Measurements from ENCODE around the gene TSPAN31. TPM values are rescaled to one million over a fixed set of nuclear protein-coding genes. Genes with fewer than 3 reads are reported as not detected.

TSPAN31 gene, protein sequence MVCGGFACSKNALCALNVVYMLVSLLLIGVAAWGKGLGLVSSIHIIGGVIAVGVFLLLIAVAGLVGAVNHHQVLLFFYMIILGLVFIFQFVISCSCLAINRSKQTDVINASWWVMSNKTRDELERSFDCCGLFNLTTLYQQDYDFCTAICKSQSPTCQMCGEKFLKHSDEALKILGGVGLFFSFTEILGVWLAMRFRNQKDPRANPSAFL
- total RNA-seq (10 to 100 TPM; 12.8 to 25.6 (median 15.5) TPM), total RNA-seq (15.1 to 45.1 (median 27.2) reads per million in 29 experiments)
- 29.7 TPM for total RNA-seq (2013)

DNA sequence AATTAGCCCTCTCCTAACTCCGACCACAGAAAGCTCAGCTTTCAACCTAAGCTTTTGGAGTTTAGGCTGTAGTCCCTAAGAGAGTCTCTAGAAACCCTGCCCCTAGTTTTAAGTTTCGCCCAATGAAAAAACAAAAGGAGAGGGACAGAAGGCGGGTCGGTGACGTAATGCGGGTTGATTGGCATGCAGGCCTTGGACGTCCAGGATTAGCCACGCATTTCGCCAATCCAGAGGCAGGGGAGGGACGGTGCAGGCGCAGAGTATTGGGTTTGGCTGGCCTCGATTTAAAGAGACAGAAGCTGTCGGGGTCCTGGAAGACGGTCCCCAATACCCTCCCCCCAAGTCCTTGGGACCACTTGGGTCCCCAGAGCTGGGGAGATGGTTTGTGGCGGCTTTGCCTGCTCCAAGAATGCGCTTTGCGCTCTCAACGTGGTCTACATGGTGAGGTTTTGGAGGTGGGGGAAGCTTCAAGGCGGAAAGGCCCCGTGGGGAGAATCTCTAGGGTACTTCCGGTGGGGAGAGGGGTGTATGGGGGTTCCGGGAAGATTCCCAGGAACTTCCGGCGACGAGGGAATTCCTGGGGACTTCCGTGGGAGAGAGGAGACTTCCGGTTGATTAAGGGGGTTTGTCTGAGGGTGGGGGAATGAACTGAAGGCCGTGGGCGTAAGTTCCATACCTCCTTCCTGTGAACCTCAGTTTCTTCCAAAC is at the start of gene TSPAN31:
Gene TSPAN31, plus strand, starts transcription at position 263 of the 708 bp plus-strand sequence. Its CDS starts 116 bp downstream, at position 379.
- H3K27ac ChIP-seq (ENCODE audit: low read length) = peak within 1 kb of the TSS; percentile 96
- Mint-ChIP-seq H3K27me3 (no peaks in the 10 kb centered on the region), H3K36me3 (peaks cover 16% of the 10 kb centered on the region), H3K4me3 (peak within 1 kb of the TSS; percentile 93 to 97 (median 94)), H3K4me1 (peaks cover 47 to 54% (median 52%) of the 10 kb centered on the region in 3 donors), H3K27ac (peak within 1 kb of the TSS; percentile 96 to 98), H3K9me3 (no peaks in the 10 kb centered on the region)
- peak within 1 kb of the TSS; percentile 81 to 96 for H3K4me3 ChIP-seq (ENCODE audit: control insufficient read depth in 1 of 2, extremely low read depth in 1 of 2, low read length in 1 of 2)
- peaks cover 4 to 30% of the 10 kb centered on the region in 2 donors for H3K36me3 ChIP-seq (ENCODE audit: control insufficient read depth in 2 of 2, extremely low read depth in 1 of 2, insufficient read depth in 1 of 2, low read length in 1 of 2)
- H3K4me1 ChIP-seq (ENCODE audit: control insufficient read depth in 1 of 2, extremely low read depth in 1 of 2, insufficient read depth in 2 of 2, low read length in 2 of 2) = peaks cover 28 to 46% of the 10 kb centered on the region in 2 experiments
- ChIA-PET POLR2A (interaction anchor here in 1 of 2 donors (0.7 to 1.4 kb wide), 2 partner anchors 9 to 82 kb away, joined by 3 to 4 read pairs; no protein-coding TSS in a partner anchor), CTCF (interaction anchor here (0.5 to 1.8 kb wide), 7 partner anchors 9 to 1189 kb away, joined by 3 to 11 read pairs (median 5); no protein-coding TSS in a partner anchor)
- H3K9me3 ChIP-seq = no peaks in the 10 kb centered on the region
- no peaks in the 10 kb centered on the region for H3K27me3 ChIP-seq (replicated peaks in 1 of 2; ENCODE audit: control insufficient read depth in 2 of 2, extremely low read depth in 1 of 2, insufficient read depth in 2 of 2, low read length in 1 of 2)
- WGBS (ENCODE audit: insufficient coverage) = 2% methylated on average over 18 of the region's 29 CpGs
- ATAC-seq (replicated peaks in 1 of 4) = peak; percentile 81 to 87 (median 83)
- peak; percentile 79 to 98 (median 95) for DNase-seq

DNA sequence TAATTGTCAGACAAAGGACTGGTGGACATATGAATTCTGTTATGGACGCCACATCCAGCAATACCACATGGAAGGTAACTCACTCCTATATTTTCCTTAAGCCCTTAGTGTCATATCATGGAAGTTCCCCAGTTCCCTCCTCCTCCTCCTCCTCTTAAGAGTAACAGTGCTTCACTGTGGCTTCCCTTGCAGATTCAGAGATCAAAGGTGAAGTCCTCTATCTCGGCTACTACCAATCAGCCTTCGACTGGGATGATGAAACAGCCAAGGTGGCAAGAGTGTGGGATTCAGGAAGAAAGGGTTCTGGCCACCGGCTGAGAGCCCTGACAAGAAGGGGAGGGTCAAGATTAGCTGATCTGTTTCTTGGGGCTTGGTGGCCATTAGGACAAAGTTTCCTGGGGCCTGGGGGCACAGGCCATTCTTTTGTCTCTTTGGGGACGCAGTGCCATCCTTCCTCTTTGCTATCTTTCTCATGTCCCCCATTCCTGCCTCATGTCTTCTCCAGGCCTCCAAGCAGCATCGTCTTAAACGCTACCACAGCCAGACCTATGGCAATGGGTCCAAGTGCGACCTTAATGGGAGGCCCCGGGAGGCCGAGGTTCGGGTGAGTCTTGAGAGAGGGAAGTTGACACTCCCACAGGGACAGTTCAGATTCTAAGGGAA is 48.9 kb upstream of the TSPAN31 start:
- H3K4me3 ChIP-seq (ENCODE audit: control insufficient read depth in 1 of 2, extremely low read depth in 1 of 2, low read length in 1 of 2) = no peak overlapping the region
- WGBS (ENCODE audit: insufficient coverage) = 100% methylated on average over 6 of the region's 11 CpGs
- Mint-ChIP-seq H3K9me3 (no peaks in the 10 kb centered on the region), H3K27ac (no peak overlapping the region), H3K4me1 (peaks cover 11 to 31% (median 28%) of the 10 kb centered on the region in 3 donors), H3K36me3 (peaks cover 44% of the 10 kb centered on the region), H3K4me3 (peak overlapping the region in 2 of 3 donors; percentile 32 to 36), H3K27me3 (no peaks in the 10 kb centered on the region)
- ChIA-PET CTCF (no interaction called here), POLR2A (no interaction called here)
- H3K9me3 ChIP-seq = no peaks in the 10 kb centered on the region
- no peaks in the 10 kb centered on the region for H3K27me3 ChIP-seq (replicated peaks in 1 of 2; ENCODE audit: control insufficient read depth in 2 of 2, extremely low read depth in 1 of 2, insufficient read depth in 2 of 2, low read length in 1 of 2)
- DNase-seq (no peak), ATAC-seq (replicated peaks in 1 of 4) (no peak)
- peaks cover 4 to 14% of the 10 kb centered on the region in 2 experiments for H3K4me1 ChIP-seq (ENCODE audit: control insufficient read depth in 1 of 2, extremely low read depth in 1 of 2, insufficient read depth in 2 of 2, low read length in 2 of 2)
- H3K27ac ChIP-seq (ENCODE audit: low read length) = no peak overlapping the region
- H3K36me3 ChIP-seq (ENCODE audit: control insufficient read depth in 2 of 2, extremely low read depth in 1 of 2, insufficient read depth in 1 of 2, low read length in 1 of 2) = peaks cover 4 to 41% of the 10 kb centered on the region in 2 donors

DNA sequence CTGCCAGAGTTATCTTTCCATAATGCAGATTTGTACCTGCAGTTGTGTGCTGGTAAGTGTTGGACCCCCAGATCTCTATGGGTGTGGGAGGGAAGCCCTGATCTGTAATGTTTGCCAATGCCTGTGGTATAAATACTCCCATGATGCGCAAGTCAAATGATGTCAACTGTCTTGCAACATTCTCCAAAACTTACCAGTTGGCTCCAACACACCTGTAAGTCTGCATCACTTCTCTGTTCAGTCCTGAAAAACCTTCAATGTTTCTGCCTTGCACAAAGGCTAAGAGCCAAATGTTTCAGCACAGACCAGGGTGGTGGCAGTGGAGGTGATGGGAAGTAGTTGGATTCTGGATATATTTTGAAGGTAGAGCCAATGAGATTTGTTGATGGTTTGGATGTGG is 47.8 kb upstream of the TSPAN31 start:
- Mint-ChIP-seq H3K27me3 (no peaks in the 10 kb centered on the region), H3K9me3 (no peaks in the 10 kb centered on the region), H3K36me3 (peaks cover 44% of the 10 kb centered on the region), H3K4me1 (peaks cover 11 to 31% (median 28%) of the 10 kb centered on the region in 3 donors), H3K27ac (no peak overlapping the region), H3K4me3 (no peak overlapping the region)
- peaks cover 4 to 14% of the 10 kb centered on the region in 2 experiments for H3K4me1 ChIP-seq (ENCODE audit: control insufficient read depth in 1 of 2, extremely low read depth in 1 of 2, insufficient read depth in 2 of 2, low read length in 2 of 2)
- CTCF ChIA-PET = no interaction called here
- ATAC-seq (replicated peaks in 1 of 4) (no peak), DNase-seq (no peak)
- POLR2A ChIA-PET = no interaction called here
- no peaks in the 10 kb centered on the region for H3K9me3 ChIP-seq
- WGBS (ENCODE audit: insufficient coverage) = no CpG with 5 or more reads among the region's 1 CpG
- no peak overlapping the region for H3K4me3 ChIP-seq (ENCODE audit: control insufficient read depth in 1 of 2, extremely low read depth in 1 of 2, low read length in 1 of 2)
- no peak overlapping the region for H3K27ac ChIP-seq (ENCODE audit: low read length)
- H3K27me3 ChIP-seq (replicated peaks in 1 of 2; ENCODE audit: control insufficient read depth in 2 of 2, extremely low read depth in 1 of 2, insufficient read depth in 2 of 2, low read length in 1 of 2) = no peaks in the 10 kb centered on the region
- H3K36me3 ChIP-seq (ENCODE audit: control insufficient read depth in 2 of 2, extremely low read depth in 1 of 2, insufficient read depth in 1 of 2, low read length in 1 of 2) = peaks cover 8 to 41% of the 10 kb centered on the region in 2 donors

DNA sequence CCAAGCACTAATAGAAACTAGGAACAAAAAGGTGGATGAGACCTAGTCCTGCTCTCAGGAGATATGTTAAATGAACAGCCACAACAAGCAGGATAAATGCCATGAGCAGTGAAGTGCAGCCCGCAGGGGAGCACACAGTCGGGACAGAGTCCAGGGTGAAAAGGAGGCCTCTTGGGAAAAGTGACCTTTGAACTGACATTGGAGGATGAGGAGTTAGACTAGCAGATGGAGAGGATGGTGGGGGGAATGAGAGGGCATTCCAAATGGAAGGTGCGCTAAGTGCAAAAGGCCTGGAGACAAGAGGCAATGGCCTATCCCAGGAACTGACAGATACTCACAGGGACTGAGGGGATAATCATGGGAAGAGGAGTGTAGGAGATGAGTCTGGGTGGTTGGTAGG is 46.4 kb upstream of the TSPAN31 start:
- Histone ChIP-seq H3K4me1 (ENCODE audit: control insufficient read depth in 1 of 2, extremely low read depth in 1 of 2, insufficient read depth in 2 of 2, low read length in 2 of 2) (peaks cover 4 to 11% of the 10 kb centered on the region in 2 experiments), H3K27me3 (replicated peaks in 1 of 2; ENCODE audit: control insufficient read depth in 2 of 2, extremely low read depth in 1 of 2, insufficient read depth in 2 of 2, low read length in 1 of 2) (no peaks in the 10 kb centered on the region), H3K9me3 (peaks cover 3% of the 10 kb centered on the region), H3K27ac (ENCODE audit: low read length) (no peak overlapping the region), H3K4me3 (ENCODE audit: control insufficient read depth in 1 of 2, extremely low read depth in 1 of 2, low read length in 1 of 2) (no peak overlapping the region), H3K36me3 (ENCODE audit: control insufficient read depth in 2 of 2, extremely low read depth in 1 of 2, insufficient read depth in 1 of 2, low read length in 1 of 2) (peaks cover 12 to 50% of the 10 kb centered on the region in 2 donors)
- H3K4me3 Mint-ChIP-seq = no peak overlapping the region
- ATAC-seq (replicated peaks in 1 of 4) (no peak), DNase-seq (no peak)
- POLR2A ChIA-PET = interaction anchor here in 1 of 2 donors (0.7 kb wide), 1 partner anchor 238 kb away, joined by 3 read pairs; no protein-coding TSS in a partner anchor
- peaks cover 58% of the 10 kb centered on the region for H3K36me3 Mint-ChIP-seq
- no peaks in the 10 kb centered on the region for H3K27me3 Mint-ChIP-seq
- CTCF ChIA-PET = interaction anchor here in 1 of 2 donors (0.6 kb wide), 1 partner anchor 243 kb away, joined by 3 read pairs; the partner anchor contains the start of gene INHBE
- H3K9me3 Mint-ChIP-seq = no peaks in the 10 kb centered on the region
- H3K27ac Mint-ChIP-seq = peak overlapping the region in 1 of 2 donors; percentile 32
- H3K4me1 Mint-ChIP-seq = peaks cover 15 to 33% (median 28%) of the 10 kb centered on the region in 3 donors
- 96% methylated on average over 3 of the region's 3 CpGs for WGBS (ENCODE audit: insufficient coverage)

DNA sequence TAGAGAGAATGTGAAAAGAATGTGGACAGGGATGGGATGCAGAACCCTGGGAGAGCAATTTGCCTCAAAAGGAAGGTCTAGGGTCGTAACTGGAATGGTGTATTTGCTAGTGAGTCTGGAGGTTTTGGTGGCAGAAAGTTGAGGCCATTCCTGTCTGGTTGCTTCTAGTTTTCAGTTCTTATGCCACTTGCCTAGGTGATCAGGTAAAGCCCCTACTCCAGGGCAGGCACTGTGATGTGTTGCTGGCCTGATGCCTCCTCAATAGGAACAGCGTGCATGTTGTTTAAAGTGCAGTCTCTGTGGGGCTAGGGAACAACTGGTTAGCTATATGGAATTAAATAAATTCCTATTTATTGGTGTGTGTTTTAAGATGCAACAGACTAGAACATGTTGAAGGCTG is 44.5 kb upstream of the TSPAN31 start:
- H3K27ac ChIP-seq (ENCODE audit: low read length) = no peak overlapping the region
- peaks cover 7% of the 10 kb centered on the region for H3K9me3 ChIP-seq
- WGBS (ENCODE audit: insufficient coverage) = 100% methylated on average over 1 of the region's 2 CpGs
- ChIA-PET POLR2A (interaction anchor here in 1 of 2 donors (0.8 kb wide), 1 partner anchor 162 kb away, joined by 3 read pairs; no protein-coding TSS in a partner anchor), CTCF (no interaction called here)
- ATAC-seq (replicated peaks in 1 of 4) (no peak), DNase-seq (no peak)
- no peaks in the 10 kb centered on the region for H3K27me3 ChIP-seq (replicated peaks in 1 of 2; ENCODE audit: control insufficient read depth in 2 of 2, extremely low read depth in 1 of 2, insufficient read depth in 2 of 2, low read length in 1 of 2)
- H3K27ac Mint-ChIP-seq = peak overlapping the region in 1 of 2 donors; percentile 11
- H3K36me3 ChIP-seq (ENCODE audit: control insufficient read depth in 2 of 2, extremely low read depth in 1 of 2, insufficient read depth in 1 of 2, low read length in 1 of 2) = peaks cover 12 to 56% of the 10 kb centered on the region in 2 donors
- H3K4me1 Mint-ChIP-seq = peaks cover 15 to 33% (median 28%) of the 10 kb centered on the region in 3 donors
- no peak overlapping the region for H3K4me3 Mint-ChIP-seq
- no peak overlapping the region for H3K4me3 ChIP-seq (ENCODE audit: control insufficient read depth in 1 of 2, extremely low read depth in 1 of 2, low read length in 1 of 2)
- H3K27me3 Mint-ChIP-seq = no peaks in the 10 kb centered on the region
- H3K4me1 ChIP-seq (ENCODE audit: control insufficient read depth in 1 of 2, extremely low read depth in 1 of 2, insufficient read depth in 2 of 2, low read length in 2 of 2) = no peaks in the 10 kb centered on the region
- peaks cover 0 to 4% (median 4%) of the 10 kb centered on the region in 3 donors for H3K9me3 Mint-ChIP-seq
- H3K36me3 Mint-ChIP-seq = peaks cover 73% of the 10 kb centered on the region

DNA sequence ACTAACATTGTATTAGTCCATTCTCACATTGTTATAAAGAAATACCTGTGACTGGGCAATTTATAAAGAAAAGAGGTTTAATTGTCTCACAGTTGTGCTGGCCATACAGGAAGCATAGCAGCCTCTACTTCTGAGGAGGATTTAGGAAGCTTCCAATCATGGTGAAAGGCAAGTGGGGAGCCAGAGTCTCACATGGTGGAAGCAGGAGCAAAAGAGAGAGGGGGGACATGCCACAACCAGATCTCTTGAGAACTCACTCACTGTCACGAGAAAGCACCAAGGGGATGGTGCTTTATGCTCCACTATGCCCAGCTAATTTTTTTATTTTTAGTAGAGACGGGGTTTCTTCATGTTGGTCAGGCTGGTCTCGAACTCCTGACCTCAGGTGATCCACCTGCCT is 37.6 kb upstream of the TSPAN31 start:
- ChIA-PET CTCF (interaction anchor here in 1 of 2 donors (0.8 kb wide), 1 partner anchor 69 kb away, joined by 4 read pairs; no protein-coding TSS in a partner anchor), POLR2A (no interaction called here)
- no peak for DNase-seq
- Mint-ChIP-seq H3K27ac (peak overlapping the region in 1 of 2 donors; percentile 7), H3K27me3 (no peaks in the 10 kb centered on the region), H3K36me3 (peaks cover 61% of the 10 kb centered on the region), H3K4me1 (peaks cover 0 to 7% (median under 1%) of the 10 kb centered on the region in 3 donors), H3K4me3 (no peak overlapping the region), H3K9me3 (peaks cover 0 to 4% (median 4%) of the 10 kb centered on the region in 3 donors)
- no peak for ATAC-seq (replicated peaks in 1 of 4)
- WGBS (ENCODE audit: insufficient coverage) = no CpG with 5 or more reads among the region's 3 CpGs
- H3K36me3 ChIP-seq (ENCODE audit: control insufficient read depth in 2 of 2, extremely low read depth in 1 of 2, insufficient read depth in 1 of 2, low read length in 1 of 2) = peaks cover 4 to 39% of the 10 kb centered on the region in 2 donors
- no peak overlapping the region for H3K27ac ChIP-seq (ENCODE audit: low read length)
- no peaks in the 10 kb centered on the region for H3K4me1 ChIP-seq (ENCODE audit: control insufficient read depth in 1 of 2, extremely low read depth in 1 of 2, insufficient read depth in 2 of 2, low read length in 2 of 2)
- H3K27me3 ChIP-seq (replicated peaks in 1 of 2; ENCODE audit: control insufficient read depth in 2 of 2, extremely low read depth in 1 of 2, insufficient read depth in 2 of 2, low read length in 1 of 2) = no peaks in the 10 kb centered on the region
- H3K4me3 ChIP-seq (ENCODE audit: control insufficient read depth in 1 of 2, extremely low read depth in 1 of 2, low read length in 1 of 2) = no peak overlapping the region
- H3K9me3 ChIP-seq = peaks cover 7% of the 10 kb centered on the region

Data from T-cell (primary cell).